Neural cell (in vitro differentiated cells): ENCODE results near the gene ZNF473.

ENCODE experiments used
- CTCF ChIP-seq: fragments of 450-650 bp; IDR thresholded peaks from 2 replicates; pipeline ENCODE4 v1.5.1; 2014; ENCODE audit warnings: antibody characterized with exemption, mild to moderate bottlenecking, moderate library complexity; ENCODE audit not compliant: poor library complexity, severe bottlenecking
- MXI1 ChIP-seq: fragments of 450-650 bp; conservative IDR thresholded peaks from 2 replicates; pipeline ENCODE4 v1.6.1; 2014; ENCODE audit warnings: antibody characterized with exemption, mild to moderate bottlenecking; ENCODE audit not compliant: poor library complexity, severe bottlenecking

- TF ChIP-seq MXI1 = peak; percentile 2
- peak; percentile 48 for TF ChIP-seq CTCF
Measured at GRCh38 chr19:50025022-50025793, 597 bp upstream of the ZNF473 start, which contains the start of gene VRK3.
